ENCODE results near the gene AXIN2.
A peak's percentile ranks its signal among the peaks of the same experiment; 100 is the strongest.

AXIN2 gene

GRCh38 chr17:65600518-65600917 is 39.1 kb upstream of the AXIN2 start:
- no peaks in the 10 kb centered on the region for H3K9me3 Mint-ChIP-seq
- peak overlapping the region in 1 of 3 experiments; percentile 44 for H3K27ac Mint-ChIP-seq
- no peak for TF ChIP-seq CTCF (IDR thresholded peaks at IDR 0.05; ENCODE audit: unreplicated experiment in 3 of 3)
- no peaks in the 10 kb centered on the region for H3K36me3 Mint-ChIP-seq (ENCODE audit: low read depth)
- peaks cover 12% of the 10 kb centered on the region for H3K4me1 Mint-ChIP-seq
- H3K27me3 Mint-ChIP-seq (ENCODE audit: low read depth), result peaks cover 3% of the 10 kb centered on the region
- H3K4me3 Mint-ChIP-seq, result no peak overlapping the region

- peaks cover 20% of the 10 kb centered on the region for H3K4me1 Mint-ChIP-seq
- peak overlapping the region in 1 of 3 experiments; percentile 44 for H3K27ac Mint-ChIP-seq
- H3K4me3 Mint-ChIP-seq, result no peak overlapping the region
- no peaks in the 10 kb centered on the region for H3K9me3 Mint-ChIP-seq
- TF ChIP-seq CTCF (IDR thresholded peaks at IDR 0.05; ENCODE audit: unreplicated experiment in 3 of 3), result no peak
- peaks cover 3% of the 10 kb centered on the region for H3K27me3 Mint-ChIP-seq (ENCODE audit: low read depth)
- H3K36me3 Mint-ChIP-seq (ENCODE audit: low read depth), result no peaks in the 10 kb centered on the region
Measured at GRCh38 chr17:65599650-65600049, 38.2 kb upstream of the AXIN2 start.

- H3K27me3 Mint-ChIP-seq (ENCODE audit: low read depth), result peaks cover 3% of the 10 kb centered on the region
- H3K4me1 Mint-ChIP-seq, result peaks cover 29% of the 10 kb centered on the region
- H3K27ac Mint-ChIP-seq, result no peak overlapping the region
- H3K9me3 Mint-ChIP-seq, result no peaks in the 10 kb centered on the region
- TF ChIP-seq CTCF (IDR thresholded peaks at IDR 0.05; ENCODE audit: unreplicated experiment in 3 of 3), result no peak
- H3K36me3 Mint-ChIP-seq (ENCODE audit: low read depth), result no peaks in the 10 kb centered on the region
- H3K4me3 Mint-ChIP-seq, result no peak overlapping the region
Measured at GRCh38 chr17:65598746-65599145, 37.3 kb upstream of the AXIN2 start.

GRCh38 chr17:65595071-65595656 is 33.7 kb upstream of the AXIN2 start:
- H3K4me1 Mint-ChIP-seq, result peaks cover 32% of the 10 kb centered on the region
- H3K9me3 Mint-ChIP-seq, result no peaks in the 10 kb centered on the region
- peak overlapping the region; percentile 85 to 94 (median 90) for H3K27ac Mint-ChIP-seq
- H3K27me3 Mint-ChIP-seq (ENCODE audit: low read depth), result peaks cover 3% of the 10 kb centered on the region
- H3K36me3 Mint-ChIP-seq (ENCODE audit: low read depth), result no peaks in the 10 kb centered on the region
- no peak for TF ChIP-seq CTCF (IDR thresholded peaks at IDR 0.05; ENCODE audit: unreplicated experiment in 3 of 3)
- no peak overlapping the region for H3K4me3 Mint-ChIP-seq

GRCh38 chr17:65593855-65594845 is 32.7 kb upstream of the AXIN2 start:
- Mint-ChIP-seq H3K9me3 (no peaks in the 10 kb centered on the region), H3K27ac (peak overlapping the region; percentile 85 to 94 (median 90)), H3K27me3 (ENCODE audit: low read depth) (peaks cover 3% of the 10 kb centered on the region), H3K36me3 (ENCODE audit: low read depth) (no peaks in the 10 kb centered on the region), H3K4me1 (peaks cover 25% of the 10 kb centered on the region), H3K4me3 (peak overlapping the region; percentile 59 to 73 (median 71))
- no peak for TF ChIP-seq CTCF (IDR thresholded peaks at IDR 0.05; ENCODE audit: unreplicated experiment in 3 of 3)

Measured in nephron (organoid).